ENCODE results near the gene TMCC2.

DNA sequence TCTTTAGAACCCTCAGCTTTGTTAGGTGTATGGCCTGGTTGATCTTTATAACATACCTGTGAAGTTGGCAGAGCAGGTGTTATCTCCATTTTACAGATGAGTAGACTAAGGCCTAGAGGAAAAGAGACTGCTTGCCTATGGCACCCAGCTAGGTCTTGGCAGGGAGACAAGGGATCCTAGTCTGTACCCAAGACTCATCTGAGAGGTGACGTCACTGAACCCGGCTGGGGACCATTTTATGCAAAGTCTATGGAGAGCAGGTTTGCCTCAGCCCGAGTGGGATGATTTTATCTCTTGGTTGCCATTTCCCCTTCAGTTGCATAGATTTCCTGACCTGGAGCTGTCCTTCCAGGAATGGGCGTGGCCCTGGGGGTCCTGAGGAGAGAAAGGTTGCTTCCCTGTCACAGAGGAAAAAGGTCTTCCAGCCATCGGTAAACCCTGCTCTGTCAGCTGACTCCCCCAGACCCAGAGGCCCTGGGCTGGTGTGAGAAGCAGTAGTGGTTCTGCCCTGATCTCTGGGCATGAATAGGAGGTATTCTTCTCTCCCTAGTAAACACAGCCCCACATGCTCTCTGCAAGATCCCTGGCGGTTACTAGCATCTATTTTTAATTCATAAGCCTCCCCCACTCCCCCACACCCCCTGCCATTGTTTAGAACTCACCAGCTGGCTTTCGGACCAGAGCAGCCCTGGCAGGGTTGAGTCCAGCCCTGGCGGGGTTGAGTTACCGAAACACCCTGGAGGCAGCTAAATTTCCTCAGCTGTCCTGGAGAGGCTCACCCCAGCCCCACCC, 19.6 kb downstream of the TMCC2 start:
- TF ChIP-seq, protein P1, sequence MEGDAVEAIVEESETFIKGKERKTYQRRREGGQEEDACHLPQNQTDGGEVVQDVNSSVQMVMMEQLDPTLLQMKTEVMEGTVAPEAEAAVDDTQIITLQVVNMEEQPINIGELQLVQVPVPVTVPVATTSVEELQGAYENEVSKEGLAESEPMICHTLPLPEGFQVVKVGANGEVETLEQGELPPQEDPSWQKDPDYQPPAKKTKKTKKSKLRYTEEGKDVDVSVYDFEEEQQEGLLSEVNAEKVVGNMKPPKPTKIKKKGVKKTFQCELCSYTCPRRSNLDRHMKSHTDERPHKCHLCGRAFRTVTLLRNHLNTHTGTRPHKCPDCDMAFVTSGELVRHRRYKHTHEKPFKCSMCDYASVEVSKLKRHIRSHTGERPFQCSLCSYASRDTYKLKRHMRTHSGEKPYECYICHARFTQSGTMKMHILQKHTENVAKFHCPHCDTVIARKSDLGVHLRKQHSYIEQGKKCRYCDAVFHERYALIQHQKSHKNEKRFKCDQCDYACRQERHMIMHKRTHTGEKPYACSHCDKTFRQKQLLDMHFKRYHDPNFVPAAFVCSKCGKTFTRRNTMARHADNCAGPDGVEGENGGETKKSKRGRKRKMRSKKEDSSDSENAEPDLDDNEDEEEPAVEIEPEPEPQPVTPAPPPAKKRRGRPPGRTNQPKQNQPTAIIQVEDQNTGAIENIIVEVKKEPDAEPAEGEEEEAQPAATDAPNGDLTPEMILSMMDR (IDR thresholded peaks at IDR 0.05): no peak
- TF ChIP-seq, protein P2, sequence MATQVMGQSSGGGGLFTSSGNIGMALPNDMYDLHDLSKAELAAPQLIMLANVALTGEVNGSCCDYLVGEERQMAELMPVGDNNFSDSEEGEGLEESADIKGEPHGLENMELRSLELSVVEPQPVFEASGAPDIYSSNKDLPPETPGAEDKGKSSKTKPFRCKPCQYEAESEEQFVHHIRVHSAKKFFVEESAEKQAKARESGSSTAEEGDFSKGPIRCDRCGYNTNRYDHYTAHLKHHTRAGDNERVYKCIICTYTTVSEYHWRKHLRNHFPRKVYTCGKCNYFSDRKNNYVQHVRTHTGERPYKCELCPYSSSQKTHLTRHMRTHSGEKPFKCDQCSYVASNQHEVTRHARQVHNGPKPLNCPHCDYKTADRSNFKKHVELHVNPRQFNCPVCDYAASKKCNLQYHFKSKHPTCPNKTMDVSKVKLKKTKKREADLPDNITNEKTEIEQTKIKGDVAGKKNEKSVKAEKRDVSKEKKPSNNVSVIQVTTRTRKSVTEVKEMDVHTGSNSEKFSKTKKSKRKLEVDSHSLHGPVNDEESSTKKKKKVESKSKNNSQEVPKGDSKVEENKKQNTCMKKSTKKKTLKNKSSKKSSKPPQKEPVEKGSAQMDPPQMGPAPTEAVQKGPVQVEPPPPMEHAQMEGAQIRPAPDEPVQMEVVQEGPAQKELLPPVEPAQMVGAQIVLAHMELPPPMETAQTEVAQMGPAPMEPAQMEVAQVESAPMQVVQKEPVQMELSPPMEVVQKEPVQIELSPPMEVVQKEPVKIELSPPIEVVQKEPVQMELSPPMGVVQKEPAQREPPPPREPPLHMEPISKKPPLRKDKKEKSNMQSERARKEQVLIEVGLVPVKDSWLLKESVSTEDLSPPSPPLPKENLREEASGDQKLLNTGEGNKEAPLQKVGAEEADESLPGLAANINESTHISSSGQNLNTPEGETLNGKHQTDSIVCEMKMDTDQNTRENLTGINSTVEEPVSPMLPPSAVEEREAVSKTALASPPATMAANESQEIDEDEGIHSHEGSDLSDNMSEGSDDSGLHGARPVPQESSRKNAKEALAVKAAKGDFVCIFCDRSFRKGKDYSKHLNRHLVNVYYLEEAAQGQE (IDR thresholded peaks at IDR 0.05; ENCODE audit: insufficient read depth in 1 of 2, low read depth in 2 of 2, low read length in 1 of 2): no peak
